ENCODE data around the gene ESPNL.
A peak's percentile ranks its signal among the peaks of the same experiment; 100 is the strongest.
"Not testable (repeated sequence)": the region's sequence is repeated elsewhere in the genome, so short reads cannot be mapped to it uniquely, and the experiment has no call there.

Gene ESPNL, protein sequence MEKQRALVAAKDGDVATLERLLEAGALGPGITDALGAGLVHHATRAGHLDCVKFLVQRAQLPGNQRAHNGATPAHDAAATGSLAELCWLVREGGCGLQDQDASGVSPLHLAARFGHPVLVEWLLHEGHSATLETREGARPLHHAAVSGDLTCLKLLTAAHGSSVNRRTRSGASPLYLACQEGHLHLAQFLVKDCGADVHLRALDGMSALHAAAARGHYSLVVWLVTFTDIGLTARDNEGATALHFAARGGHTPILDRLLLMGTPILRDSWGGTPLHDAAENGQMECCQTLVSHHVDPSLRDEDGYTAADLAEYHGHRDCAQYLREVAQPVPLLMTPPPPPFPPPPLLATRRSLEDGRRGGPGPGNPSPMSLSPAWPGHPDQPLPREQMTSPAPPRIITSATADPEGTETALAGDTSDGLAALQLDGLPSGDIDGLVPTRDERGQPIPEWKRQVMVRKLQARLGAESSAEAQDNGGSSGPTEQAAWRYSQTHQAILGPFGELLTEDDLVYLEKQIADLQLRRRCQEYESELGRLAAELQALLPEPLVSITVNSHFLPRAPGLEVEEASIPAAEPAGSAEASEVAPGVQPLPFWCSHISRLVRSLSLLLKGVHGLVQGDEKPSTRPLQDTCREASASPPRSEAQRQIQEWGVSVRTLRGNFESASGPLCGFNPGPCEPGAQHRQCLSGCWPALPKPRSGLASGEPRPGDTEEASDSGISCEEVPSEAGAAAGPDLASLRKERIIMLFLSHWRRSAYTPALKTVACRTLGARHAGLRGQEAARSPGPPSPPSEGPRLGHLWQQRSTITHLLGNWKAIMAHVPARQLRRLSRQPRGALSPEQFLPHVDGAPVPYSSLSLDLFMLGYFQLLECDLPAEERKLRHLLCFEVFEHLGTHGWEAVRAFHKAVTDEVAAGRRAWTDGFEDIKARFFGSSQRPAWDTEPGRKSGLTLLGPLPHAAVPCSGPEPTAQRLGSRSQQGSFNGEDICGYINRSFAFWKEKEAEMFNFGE

GRCh38 chr2:238100049-238100820, at the start of gene ESPNL:
Gene ESPNL (plus strand): TSS chr2:238100340. CDS start chr2:238100420, 80 bp downstream.
- DNase-seq, result peak in 1 of 2 donors; percentile 29

DNA sequence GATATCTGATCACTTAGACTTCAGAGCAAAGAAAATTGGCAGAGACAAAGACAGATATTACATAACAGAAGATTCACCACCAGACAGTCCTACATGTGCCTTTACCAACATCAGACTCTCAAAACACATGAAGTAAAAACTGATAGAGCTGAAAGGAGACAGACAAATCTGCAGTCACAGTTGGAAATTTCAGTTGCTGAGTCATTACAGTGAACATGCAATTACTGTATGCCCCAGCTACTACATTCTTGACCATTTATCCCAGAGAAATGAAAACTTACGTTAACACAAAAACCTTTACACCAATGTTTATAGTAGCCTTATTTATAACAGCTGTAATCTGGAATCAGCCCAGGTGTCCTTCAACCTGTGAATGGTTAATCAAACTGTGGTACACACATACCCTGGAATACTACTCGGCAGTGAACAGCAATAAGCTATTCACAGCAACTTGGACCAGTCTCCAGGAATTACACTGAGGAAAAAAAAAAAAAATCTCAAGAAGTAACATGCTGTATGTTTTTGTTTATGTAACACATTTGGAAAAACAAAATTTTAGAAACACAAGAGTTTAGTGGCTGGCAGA, 46.9 kb upstream of the ESPNL start:
- DNase-seq, result no peak

- DNase-seq, result peak in 1 of 2 donors; percentile 4
These were observed 44.3 kb upstream of the ESPNL start for GRCh38 chr2:238055841-238056240.

DNA sequence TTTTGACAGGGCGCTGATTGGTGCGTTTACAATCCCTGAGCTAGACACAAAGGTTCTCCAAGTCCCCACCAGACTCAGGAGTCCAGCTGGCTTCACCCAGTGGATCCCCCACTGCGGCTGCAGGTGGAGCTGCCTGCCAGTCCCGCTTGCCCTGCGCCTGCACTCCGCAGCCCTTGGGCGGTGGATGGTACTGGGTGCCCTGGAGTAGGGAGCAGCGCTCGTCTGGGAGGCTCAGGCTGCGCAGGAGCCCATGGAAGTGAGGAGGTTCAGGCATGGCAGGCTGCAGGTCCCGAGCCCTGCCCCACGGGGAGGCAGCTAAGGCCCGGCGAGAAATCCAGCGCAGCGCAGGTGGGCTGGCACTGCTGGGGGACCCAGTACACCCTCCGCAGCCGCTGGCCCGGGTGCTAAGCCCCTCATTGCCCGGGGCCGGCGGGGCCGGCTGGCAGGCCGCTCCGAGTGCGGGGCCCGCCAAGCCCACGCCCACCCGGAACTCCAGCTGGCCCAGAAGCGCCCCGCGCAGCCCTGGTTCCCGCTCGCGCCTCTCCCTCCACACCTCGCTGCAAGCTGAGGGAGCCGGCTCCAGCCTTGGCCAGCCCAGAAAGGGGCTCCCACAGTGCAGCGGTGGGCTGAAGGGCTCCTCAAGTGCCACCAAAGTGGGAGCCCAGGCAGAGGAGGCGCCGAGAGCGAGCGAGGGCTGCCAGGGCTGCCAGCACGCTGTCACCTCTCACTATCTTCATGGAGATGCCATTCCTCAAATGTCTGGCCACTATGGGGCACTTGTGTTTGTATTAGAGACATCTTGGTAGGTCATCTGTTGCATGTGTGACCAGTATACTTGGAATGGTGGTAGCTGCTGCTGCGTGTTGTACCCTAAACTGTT, 42.2 kb upstream of the ESPNL start:
- not testable (repeated sequence) for DNase-seq

- no peak for DNase-seq
These were observed 40.6 kb upstream of the ESPNL start for GRCh38 chr2:238059505-238059904.

- DNase-seq, result no peak
These were observed 40.0 kb upstream of the ESPNL start for GRCh38 chr2:238060096-238060541.

GRCh38 chr2:238060542-238061314, 39.4 kb upstream of the ESPNL start, which contains the start of gene SCLY:
Gene SCLY (plus strand): TSS chr2:238061001. CDS start chr2:238061055, 54 bp downstream.
- peak; percentile 96 to 98 for DNase-seq

DNA sequence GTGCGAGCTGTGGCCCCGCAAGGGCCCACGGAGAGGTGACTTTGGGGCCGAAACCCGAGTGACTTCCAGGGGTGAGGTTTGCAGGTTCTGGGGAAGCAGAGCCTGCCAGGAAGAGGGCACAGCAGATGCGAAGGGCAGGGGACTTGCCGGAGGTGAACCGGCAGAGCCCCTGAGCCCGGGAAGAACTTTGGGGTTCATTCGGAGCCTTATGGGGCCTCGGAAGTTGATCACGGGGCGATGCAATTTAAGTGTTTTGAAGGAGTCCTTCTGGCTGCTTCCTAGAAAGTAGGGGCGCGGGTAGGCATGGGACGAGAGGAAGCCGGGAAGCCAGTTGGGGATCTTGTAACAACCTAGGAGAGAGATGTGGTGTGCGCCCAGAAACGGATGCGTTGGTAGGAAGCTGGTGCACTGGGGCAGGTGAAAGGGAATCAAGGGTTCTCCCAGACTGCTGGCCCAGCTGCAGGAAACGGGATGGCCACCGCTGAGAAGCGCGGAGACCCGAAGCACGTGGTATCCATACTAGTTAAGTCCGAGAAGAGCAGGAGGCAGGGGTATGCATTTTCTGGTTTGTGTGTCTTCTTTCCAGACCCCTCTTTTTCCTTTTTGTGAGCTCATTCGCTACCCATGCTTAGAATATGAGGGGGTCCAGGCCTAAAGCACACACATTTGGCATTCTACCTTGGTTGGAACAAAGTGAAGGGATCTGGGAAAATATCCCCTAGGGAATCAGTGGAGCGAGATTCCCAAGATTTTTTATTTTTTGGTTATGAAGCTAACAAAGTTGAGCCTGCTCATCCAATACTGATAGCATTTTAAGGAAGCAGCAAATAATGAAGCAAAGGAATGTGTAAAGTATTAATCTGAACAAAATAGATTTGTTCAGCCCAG, 38.6 kb upstream of the ESPNL start:
- DNase-seq, result peak in 1 of 2 donors; percentile 7

DNA sequence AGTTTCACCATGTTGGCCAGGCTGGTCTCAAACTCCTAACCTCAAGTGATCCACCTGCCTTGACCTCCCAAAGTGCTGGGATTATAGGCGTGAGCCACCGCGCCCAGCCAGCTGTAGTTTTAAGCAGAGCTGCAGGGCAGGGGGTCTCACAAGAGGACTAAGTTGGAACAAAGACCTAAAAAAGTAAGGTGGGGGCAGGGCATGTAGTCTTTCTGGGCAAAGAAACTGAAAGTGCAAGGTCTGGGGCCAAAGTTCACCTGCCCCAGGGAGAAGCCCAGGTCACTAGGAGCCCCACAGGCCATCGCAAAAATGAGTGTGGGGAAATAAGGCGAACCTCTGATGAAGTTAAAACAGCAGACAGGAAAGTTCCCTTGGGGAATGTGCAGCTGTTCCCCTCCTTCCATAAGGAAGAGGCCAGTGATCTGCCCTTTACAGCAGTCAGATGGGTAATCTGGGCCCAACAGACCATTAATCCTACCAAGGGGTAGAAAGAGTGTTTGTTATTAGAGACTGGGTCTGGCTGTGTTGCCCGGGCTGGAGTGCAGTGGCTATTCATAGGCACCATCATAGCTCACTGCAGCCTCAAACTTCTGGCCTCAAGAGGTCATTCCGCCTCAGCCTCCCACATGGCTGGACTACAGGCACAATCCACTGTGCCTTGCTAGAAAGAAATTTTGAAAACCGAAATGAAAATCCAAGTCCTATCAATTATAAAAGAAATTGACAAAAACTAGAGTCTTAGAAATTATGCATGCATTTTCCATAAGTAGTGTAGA, 36.5 kb upstream of the ESPNL start:
- DNase-seq, result no peak

DNA sequence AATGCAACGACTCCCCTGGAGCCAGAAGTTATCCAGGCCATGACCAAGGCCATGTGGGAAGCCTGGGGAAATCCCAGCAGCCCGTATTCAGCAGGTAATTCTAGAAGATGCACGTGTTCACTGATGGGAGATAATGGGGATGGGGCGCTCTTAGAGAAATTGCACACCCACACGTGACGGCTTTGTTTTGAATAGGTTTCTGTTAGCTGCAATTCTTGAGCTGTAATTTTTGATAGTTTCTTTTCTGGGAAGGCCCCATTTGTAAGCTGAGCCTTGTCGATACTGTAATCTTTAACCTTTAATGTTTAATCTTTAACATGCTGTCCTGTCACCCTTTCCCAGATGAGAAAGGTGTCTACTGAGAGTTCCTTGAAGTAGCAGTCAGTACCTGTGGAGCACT, 35.8 kb upstream of the ESPNL start:
- DNase-seq, result no peak

- no peak for DNase-seq
These were observed 34.9 kb upstream of the ESPNL start for GRCh38 chr2:238065071-238065846.

DNA sequence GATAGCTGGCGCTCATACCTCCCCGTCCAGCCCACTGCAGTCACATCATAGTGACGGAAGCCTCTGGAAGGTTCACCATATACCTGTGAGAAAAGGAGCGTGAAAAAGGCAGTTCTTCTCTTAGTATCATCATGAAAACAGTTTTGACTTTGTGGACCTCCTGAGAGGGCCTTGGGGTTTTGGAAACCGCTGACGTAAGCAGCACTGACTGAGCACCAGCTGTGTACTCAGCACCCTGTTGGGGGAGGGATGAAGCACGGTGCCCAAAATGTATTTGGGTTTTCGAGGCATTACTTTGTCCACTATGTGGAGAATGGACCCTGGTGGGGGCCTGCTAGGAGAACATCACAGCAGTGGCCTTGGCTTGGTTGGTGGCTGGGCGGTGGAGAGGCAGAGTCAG, 33.9 kb upstream of the ESPNL start:
- DNase-seq, result no peak

GRCh38 chr2:238066718-238067117, 33.4 kb upstream of the ESPNL start:
- DNase-seq, result not testable (repeated sequence)

DNA sequence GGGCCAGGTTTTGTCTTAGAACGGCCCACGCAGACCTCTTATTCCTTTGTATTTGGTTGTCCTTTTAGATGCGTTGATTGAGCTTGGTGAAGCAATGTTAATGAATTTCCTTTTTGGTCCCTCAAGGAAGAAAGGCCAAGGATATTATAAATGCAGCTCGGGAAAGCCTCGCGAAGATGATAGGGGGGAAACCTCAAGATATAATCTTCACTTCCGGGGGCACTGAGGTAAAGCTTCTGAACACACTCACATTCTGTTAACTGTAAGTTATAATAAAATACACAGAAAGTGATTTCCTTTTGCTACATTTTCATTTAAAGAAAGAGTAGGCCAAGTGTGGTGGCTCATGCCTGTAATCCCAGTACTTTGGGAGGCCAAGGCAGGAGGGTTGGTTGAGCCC, 32.2 kb upstream of the ESPNL start:
- DNase-seq, result no peak

DNA sequence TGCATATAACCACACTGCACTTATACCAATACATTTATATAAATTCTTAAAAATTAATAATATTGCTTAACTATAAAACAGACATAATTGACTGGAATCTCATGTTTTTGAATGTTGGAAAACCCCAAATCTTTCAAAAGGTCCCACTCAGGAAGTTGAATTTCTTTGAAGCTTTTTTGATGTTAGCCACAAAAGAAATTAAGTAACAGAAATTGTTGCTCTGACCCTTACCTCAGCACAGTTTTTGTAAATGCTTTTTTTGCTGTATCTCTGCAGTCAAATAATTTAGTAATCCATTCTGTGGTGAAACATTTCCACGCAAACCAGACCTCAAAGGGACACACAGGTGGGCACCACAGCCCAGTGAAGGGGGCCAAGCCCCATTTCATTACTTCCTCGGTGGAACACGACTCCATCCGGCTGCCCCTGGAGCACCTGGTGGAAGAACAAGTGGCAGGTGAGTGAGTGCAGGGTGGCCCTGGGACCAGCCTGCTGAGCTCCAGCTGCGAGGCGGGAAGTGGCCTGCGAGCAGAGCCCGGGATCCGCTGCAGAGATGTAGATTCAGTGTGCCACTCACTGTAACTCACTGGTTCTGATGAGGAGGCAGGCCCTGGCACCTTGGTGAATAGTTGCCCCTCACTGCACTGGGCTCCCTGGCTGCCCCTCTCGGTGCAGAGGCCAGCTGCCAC, 31.0 kb upstream of the ESPNL start:
- no peak for DNase-seq

DNA sequence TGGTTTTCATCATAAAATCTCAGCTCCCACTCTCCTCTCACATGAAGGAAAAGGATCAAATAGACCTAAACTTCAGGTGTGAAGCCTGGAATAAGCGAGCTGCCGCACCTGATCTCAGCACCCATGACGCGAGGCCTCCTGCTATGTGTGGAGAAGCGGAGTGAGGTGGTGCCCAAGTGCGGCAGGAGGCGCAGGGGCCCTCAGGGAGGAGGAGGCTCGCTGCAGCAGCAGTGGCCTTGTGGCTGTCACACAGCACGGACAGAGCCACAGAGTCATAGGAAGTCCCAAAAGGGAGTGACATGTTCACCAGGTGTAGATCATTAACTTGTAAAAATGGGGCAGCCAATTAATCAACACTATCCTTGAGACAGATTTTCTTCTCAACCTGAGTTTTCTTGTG, 30.3 kb upstream of the ESPNL start:
- no peak for DNase-seq

GRCh38 chr2:238075397-238075796, 24.7 kb upstream of the ESPNL start:
- DNase-seq, result no peak
